GM06990 (cell line): ENCODE data around the gene ZNF865.

Experiments
- DNase-seq: peaks from one replicate; pipeline ENCODE4 v3.0.0-alpha.2; 2011; ENCODE audit not compliant: insufficient read length; ENCODE audit errors: extremely low read depth
- H3K27me3 ChIP-seq: replicated peaks from 2 replicates; pipeline ENCODE4 v1.6.0; 2011; ENCODE audit warnings: low read length; ENCODE audit not compliant: control insufficient read depth, insufficient read depth
- H3K36me3 ChIP-seq: 2 replicates; pipeline ENCODE4 v1.5.1; 2011; ENCODE audit warnings: low read length; ENCODE audit not compliant: control insufficient read depth, insufficient read depth
- H3K4me3 ChIP-seq: replicated peaks from 2 replicates; pipeline ENCODE4 v1.5.1; 2011; ENCODE audit warnings: low read depth, mild to moderate bottlenecking, control low read depth, low read length
- CTCF ChIP-seq: IDR thresholded peaks from 2 replicates; pipeline ENCODE4 v1.5.1; 2011; ENCODE audit warnings: low read length, control low read depth, mild to moderate bottlenecking, inconsistent platforms; ENCODE audit not compliant: insufficient read depth, poor library complexity, severe bottlenecking

The ZNF865 gene

GRCh38 chr19:55618426-55618825, 13.0 kb downstream of the ZNF865 start:
- H3K36me3 ChIP-seq: peaks cover 21% of the 10 kb centered on the region
- TF ChIP-seq CTCF: no peak
- DNase-seq: no peak
- no peak overlapping the region for H3K4me3 ChIP-seq
- no peaks in the 10 kb centered on the region for H3K27me3 ChIP-seq

DNA sequence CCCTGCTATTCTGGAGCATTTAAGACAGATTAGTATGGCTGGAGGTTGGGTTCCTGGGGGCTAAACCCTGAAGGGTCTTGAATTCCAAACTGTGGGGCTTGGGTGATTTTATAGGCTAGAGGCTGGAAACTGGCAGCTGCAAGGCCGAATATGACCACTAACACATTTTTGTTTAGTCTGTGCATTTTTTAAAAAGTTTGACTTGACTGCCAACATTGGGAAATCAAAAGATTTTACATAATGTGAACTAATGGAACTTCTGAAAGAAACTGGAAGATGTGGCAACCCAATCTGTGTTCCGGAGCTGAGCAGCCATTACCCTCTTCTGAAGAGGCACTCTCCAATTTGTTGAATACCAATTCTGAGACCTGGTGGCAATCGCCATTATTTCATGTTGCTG, 13.8 kb downstream of the ZNF865 start:
- no peak for TF ChIP-seq CTCF
- H3K36me3 ChIP-seq: peaks cover 21% of the 10 kb centered on the region
- no peaks in the 10 kb centered on the region for H3K27me3 ChIP-seq
- H3K4me3 ChIP-seq: no peak overlapping the region
- DNase-seq: no peak

DNA sequence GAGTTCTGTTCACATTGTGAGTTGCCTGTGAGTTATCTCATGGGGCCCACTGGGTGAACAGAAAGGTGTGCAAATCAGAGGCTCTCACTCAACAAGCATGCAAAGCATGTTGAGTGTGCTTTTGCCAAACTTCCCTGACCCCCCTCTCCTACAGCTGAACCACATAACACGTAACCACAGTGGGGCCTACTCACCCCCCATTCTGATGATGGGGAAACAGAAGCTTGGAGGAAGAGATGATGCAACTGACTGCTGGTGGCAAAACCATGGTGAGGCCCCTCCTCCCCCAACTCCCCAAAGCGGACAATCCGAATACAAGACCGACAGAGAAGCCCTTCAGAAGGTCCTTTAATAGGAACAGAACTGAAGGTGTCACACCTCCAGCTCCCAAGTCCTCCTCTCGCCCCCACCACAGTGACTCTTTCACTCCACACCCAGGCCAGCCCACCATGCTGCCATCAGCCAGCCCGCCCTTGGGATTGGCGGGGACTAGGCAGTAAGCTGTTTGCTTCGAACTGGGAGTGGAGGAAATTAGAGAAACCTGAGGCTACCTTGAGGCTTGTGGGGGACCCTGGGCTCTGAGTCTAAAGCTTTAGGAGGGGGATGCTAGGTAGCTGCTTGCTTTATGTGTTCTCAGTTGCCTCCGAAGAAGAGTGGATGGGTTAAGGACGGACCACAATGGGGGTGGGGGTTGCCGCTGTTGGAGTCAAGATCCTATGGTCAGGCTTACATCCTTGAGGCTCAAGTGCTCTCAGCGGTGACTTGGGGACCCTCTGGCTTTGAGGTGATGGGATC, 15.2 kb downstream of the ZNF865 start:
- DNase-seq: no peak
- H3K4me3 ChIP-seq: no peak overlapping the region
- peaks cover 14% of the 10 kb centered on the region for H3K36me3 ChIP-seq
- TF ChIP-seq CTCF: no peak
- H3K27me3 ChIP-seq: no peaks in the 10 kb centered on the region

GRCh38 chr19:55621205-55621672, 15.8 kb downstream of the ZNF865 start:
- Histone ChIP-seq H3K27me3 (no peaks in the 10 kb centered on the region), H3K4me3 (no peak overlapping the region), H3K36me3 (peaks cover 10% of the 10 kb centered on the region)
- no peak for DNase-seq
- no peak for TF ChIP-seq CTCF

- TF ChIP-seq CTCF: no peak
- Histone ChIP-seq H3K36me3 (peaks cover 7% of the 10 kb centered on the region), H3K27me3 (no peaks in the 10 kb centered on the region), H3K4me3 (no peak overlapping the region)
- DNase-seq: no peak
Measured at GRCh38 chr19:55621673-55622231, 16.3 kb downstream of the ZNF865 start.
